Mononuclear cell (primary cell): ENCODE data around the gene SCN5A. TPM values are rescaled to one million over a fixed set of nuclear protein-coding genes. Genes with fewer than 3 reads are reported as not detected.

Experiments
- H3K27me3 ChIP-seq: 2 replicates; pipeline ENCODE4 v1.6.0; 2011; ENCODE audit warnings: low read length, control low read depth; ENCODE audit not compliant: insufficient read depth
- H3K4me1 ChIP-seq: 2 replicates; pipeline ENCODE4 v1.5.1; 2011; ENCODE audit warnings: mild to moderate bottlenecking, low read length, control low read depth; ENCODE audit not compliant: insufficient read depth
- H3K4me3 ChIP-seq: 2 replicates; pipeline ENCODE4 v1.5.1; 2011; ENCODE audit warnings: mild to moderate bottlenecking, low read length, moderate library complexity
- H3K9me3 ChIP-seq: 2 replicates; pipeline ENCODE4 v1.5.1; 2011; ENCODE audit warnings: low read depth, mild to moderate bottlenecking, control low read depth, low read length
- total RNA-seq: library from RNA; depleted of rRNA; stranded (reverse); fragments of >200 nt; gene quantifications from one replicate; pipeline ENCODE4 v1.2.3, GENCODE V29; 2012

SCN5A gene
- total RNA-seq, 1 donor = not detected

- H3K9me3 ChIP-seq = no peaks in the 10 kb centered on the region
- peaks cover 13% of the 10 kb centered on the region for H3K4me1 ChIP-seq
- H3K4me3 ChIP-seq = no peak overlapping the region
- peaks cover 32% of the 10 kb centered on the region for H3K27me3 ChIP-seq
These were observed 3.4 kb upstream of the SCN5A start for GRCh38 chr3:38652934-38653333.

GRCh38 chr3:38651153-38651789 is 1.8 kb upstream of the SCN5A start:
- Histone ChIP-seq H3K27me3 (peaks cover 32% of the 10 kb centered on the region), H3K9me3 (no peaks in the 10 kb centered on the region), H3K4me1 (peaks cover 13% of the 10 kb centered on the region), H3K4me3 (no peak overlapping the region)

DNA sequence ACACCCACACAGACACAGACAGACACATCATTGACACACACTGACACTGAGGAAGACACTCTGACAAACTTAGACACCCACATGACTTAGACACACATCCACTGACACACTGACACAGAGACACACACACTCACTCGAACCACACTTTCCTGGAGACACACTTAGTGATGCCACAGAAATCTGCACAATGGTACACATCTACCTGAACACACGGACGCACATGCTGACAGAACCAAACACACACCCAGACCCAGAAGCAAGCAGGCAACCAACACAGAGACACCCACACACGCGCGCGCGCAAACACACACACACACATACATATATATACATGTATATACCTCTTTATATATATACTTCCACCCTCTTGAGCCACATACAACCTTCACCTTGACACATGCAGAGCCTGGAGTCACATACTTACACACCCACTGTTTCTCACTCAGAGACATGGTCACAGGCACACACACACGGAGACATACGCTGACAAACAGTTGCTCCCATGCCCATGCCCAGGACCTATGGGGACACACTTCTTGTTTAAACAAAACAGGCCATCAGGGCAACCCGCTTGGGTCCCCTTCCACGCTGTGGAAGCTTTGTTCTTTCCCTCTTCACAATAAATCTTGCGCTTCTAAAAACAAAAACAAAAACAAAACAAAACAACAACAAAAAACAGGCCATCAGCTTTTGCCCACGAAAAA is 913 bp upstream of the SCN5A start:
- Histone ChIP-seq H3K4me1 (peaks cover 13% of the 10 kb centered on the region), H3K27me3 (peaks cover 32% of the 10 kb centered on the region), H3K9me3 (no peaks in the 10 kb centered on the region), H3K4me3 (no peak overlapping the region)

DNA sequence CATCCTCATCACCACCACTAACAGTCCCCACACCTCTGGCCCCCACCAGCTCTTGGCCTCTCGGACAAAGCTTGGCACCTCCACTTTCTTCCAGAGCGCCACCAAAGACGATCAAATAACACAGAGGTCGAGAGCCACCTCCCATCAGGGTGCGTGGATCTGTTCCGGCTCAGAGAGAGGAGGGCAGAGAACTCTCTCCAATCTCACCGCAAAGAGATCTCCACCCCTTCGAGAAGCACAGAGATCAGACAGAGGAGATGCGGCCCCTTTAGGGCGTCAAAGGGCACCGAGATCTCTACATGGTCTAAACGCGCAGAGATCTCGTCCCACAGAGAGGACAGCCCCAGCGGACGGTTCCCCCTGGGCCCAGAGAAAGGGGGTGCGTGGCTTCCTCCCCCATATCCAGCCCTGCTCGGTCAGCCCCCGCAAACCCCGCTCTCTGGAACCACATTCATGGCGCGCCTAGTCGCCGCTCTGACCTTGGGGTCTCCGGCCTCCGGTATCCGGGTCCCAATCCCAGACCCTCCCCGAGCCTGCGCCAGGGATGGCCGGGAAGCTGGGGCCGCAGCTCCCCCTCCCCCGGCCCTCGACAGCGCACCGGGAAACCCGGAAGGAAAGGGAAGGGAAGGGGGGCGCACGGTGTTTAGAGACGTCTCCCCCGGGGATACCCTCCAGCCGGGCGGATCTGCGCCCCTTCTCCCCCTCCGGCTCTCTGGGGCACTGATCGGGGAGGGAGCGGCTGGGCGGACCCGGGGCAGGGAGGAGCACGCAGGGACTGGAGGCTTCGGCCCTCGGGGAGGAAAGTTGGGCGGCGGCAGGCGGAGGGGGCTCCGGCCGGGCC is 608 bp downstream of the SCN5A start:
- Histone ChIP-seq H3K4me3 (no peak overlapping the region), H3K4me1 (peaks cover 13% of the 10 kb centered on the region), H3K27me3 (peaks cover 32% of the 10 kb centered on the region), H3K9me3 (no peaks in the 10 kb centered on the region)

DNA sequence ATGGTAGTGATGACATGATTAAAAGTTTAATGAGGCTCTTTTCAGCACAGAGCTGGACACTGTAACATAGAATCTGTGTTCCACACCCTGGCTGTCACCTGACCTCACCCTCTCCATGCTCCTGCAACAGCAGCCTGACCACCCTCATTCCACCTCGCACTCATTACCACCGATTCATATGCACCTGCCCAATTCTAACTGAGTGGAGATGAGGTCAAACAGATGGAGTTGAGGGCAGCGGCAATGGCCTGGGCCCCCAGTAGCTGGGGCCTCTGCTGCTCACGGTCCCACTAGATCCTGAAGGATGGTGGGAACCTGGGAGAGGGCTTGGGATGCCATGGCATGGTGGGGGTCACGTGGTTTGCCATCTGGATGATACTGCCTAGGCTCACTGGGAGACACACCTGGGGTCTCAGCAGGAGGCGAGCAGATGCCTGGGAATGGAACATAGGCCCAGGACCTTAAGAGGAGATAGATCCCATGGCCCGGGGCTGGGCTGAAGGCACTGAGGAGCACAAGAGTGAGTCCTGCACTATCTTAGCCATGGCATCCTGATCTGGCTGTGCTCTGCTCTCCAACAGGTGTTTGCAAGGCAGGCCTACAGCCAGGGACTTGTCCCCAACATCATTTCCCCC is 1.3 kb downstream of the SCN5A start:
- Histone ChIP-seq H3K4me3 (no peak overlapping the region), H3K27me3 (peaks cover 32% of the 10 kb centered on the region), H3K9me3 (no peaks in the 10 kb centered on the region), H3K4me1 (peaks cover 13% of the 10 kb centered on the region)

DNA sequence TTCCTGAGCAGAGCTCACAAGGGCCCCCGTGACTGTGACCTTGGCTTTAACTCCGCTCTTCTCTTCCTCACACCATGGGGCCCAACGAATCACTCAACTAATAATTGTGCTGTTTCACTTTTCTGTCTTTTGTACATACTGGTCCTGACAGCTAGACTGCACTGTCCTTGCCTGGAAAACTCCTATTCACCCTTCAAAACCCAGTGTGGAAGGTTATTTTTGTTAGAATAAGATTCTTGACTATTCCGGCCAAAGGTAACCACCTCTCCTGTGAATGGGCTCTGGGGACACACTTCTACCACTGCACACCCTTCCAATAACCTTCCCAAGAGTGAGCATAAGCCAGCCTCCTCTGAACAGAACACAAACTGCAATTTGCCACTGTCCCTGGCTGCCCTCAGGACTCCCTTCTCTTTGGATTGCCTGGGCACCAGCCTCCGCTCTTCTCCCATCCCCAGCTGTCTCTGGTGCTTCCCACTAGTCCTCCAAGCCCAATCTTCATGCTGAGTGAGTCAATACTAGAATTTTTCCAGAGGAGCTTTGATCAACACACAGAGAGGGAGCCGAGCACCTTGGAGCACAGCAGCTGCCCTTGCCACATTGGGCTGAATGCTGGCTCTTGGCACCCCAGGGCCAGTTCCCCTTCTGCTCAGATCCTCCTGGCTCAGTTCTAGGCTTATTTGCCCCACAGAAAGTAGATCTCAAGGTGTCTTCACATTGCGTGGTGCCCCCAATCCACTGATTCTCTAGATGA is 2.1 kb downstream of the SCN5A start:
- H3K4me1 ChIP-seq = peaks cover 13% of the 10 kb centered on the region
- peaks cover 32% of the 10 kb centered on the region for H3K27me3 ChIP-seq
- H3K9me3 ChIP-seq = no peaks in the 10 kb centered on the region
- H3K4me3 ChIP-seq = no peak overlapping the region

GRCh38 chr3:38646630-38647029 is 2.9 kb downstream of the SCN5A start:
- Histone ChIP-seq H3K9me3 (no peaks in the 10 kb centered on the region), H3K4me1 (peaks cover 13% of the 10 kb centered on the region), H3K4me3 (no peak overlapping the region), H3K27me3 (peaks cover 32% of the 10 kb centered on the region)

DNA sequence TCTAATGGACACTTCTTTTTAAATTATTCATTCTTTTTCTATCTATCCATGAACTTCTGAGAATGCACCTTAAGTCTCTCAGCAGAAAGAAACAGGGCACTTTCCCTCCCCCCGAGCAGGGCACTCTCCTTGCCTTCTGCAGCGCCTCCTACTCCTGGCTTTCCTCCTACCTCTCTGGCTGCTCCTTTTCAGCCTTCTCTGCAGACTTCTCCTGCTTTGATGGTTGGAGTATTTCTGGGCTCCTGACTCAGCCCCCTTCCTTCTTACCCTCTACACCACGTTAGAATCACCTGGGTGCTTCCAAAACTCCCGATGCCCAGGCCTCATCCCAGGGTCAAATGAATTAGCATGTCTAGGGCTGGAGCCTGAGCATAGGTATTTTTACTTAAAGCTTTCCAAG is 3.4 kb downstream of the SCN5A start:
- H3K27me3 ChIP-seq = peaks cover 32% of the 10 kb centered on the region
- H3K4me1 ChIP-seq = peaks cover 11% of the 10 kb centered on the region
- H3K4me3 ChIP-seq = no peak overlapping the region
- no peaks in the 10 kb centered on the region for H3K9me3 ChIP-seq

- Histone ChIP-seq H3K4me1 (peaks cover 8% of the 10 kb centered on the region), H3K27me3 (peaks cover 29% of the 10 kb centered on the region), H3K9me3 (no peaks in the 10 kb centered on the region), H3K4me3 (no peak overlapping the region)
These were observed 3.9 kb downstream of the SCN5A start for GRCh38 chr3:38645601-38646000.

- no peaks in the 10 kb centered on the region for H3K9me3 ChIP-seq
- H3K4me1 ChIP-seq = peaks cover 8% of the 10 kb centered on the region
- no peak overlapping the region for H3K4me3 ChIP-seq
- peaks cover 23% of the 10 kb centered on the region for H3K27me3 ChIP-seq
These were observed 4.4 kb downstream of the SCN5A start for GRCh38 chr3:38645076-38645475.

- H3K9me3 ChIP-seq = no peaks in the 10 kb centered on the region
- H3K4me3 ChIP-seq = no peak overlapping the region
- H3K4me1 ChIP-seq = peaks cover 8% of the 10 kb centered on the region
- H3K27me3 ChIP-seq = peaks cover 20% of the 10 kb centered on the region
These were observed 4.8 kb downstream of the SCN5A start for GRCh38 chr3:38644662-38645053.

GRCh38 chr3:38644016-38644661 is 5.3 kb downstream of the SCN5A start:
- Histone ChIP-seq H3K27me3 (peaks cover 20% of the 10 kb centered on the region), H3K9me3 (no peaks in the 10 kb centered on the region), H3K4me1 (peaks cover 7% of the 10 kb centered on the region), H3K4me3 (no peak overlapping the region)

- H3K27me3 ChIP-seq = peaks cover 14% of the 10 kb centered on the region
- H3K9me3 ChIP-seq = no peaks in the 10 kb centered on the region
- peaks cover 2% of the 10 kb centered on the region for H3K4me1 ChIP-seq
- H3K4me3 ChIP-seq = no peak overlapping the region
These were observed 5.9 kb downstream of the SCN5A start for GRCh38 chr3:38643592-38643991.

DNA sequence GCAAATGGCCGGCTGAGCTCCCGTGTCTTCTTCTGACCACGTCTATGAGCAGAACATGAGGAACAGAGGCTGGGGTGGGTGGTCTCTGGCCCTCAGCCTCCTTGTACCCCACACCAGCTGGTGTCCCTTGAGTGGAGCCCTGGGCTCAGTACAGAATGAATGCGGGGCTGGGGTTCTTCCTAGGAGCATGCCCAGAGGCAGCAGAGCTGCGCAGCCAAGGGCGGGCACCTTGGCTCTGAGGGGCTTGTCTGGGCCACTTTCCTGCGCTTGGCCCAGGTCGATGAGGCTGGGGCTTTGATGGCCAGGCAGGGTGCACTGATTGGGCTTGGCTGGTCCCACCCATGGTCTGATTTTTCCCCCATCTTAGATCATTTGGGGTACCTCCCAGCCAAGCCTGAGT is 6.4 kb downstream of the SCN5A start:
- no peaks in the 10 kb centered on the region for H3K4me1 ChIP-seq
- peaks cover 9% of the 10 kb centered on the region for H3K27me3 ChIP-seq
- no peak overlapping the region for H3K4me3 ChIP-seq
- H3K9me3 ChIP-seq = no peaks in the 10 kb centered on the region
